Skeletal muscle cell (primary cell): ENCODE measurements around the gene BDNF.

Experiments used
- DNase-seq: peaks from one replicate; pipeline ENCODE4 v3.0.0-alpha.2; 2010; ENCODE audit warnings: low read depth
- H3K4me3 ChIP-seq: 2 replicates; pipeline ENCODE4 v1.5.1; 2011; ENCODE audit warnings: low read depth, mild to moderate bottlenecking, control low read depth, low read length, moderate library complexity

BDNF gene

DNA sequence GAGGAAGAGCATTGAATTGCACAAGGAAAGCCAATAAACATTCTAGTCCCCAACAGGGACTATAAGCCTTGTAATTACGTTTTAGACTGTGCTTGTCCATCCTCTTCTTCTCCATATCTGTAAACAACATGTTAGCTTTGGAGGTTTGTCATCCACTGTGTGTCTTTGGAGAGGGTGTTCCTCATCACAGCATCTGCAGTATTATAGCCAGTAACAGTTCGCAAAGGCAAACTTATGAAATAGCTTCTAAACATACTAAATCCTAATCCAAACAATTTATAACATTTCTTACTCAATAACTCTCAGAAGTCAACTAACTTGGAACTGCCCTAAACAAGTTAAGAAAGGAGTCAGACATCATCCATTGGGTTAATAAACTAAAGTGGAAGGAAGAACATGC is 10.3 kb upstream of the BDNF start:
- H3K4me3 ChIP-seq = no peak overlapping the region
- no peak for DNase-seq

DNA sequence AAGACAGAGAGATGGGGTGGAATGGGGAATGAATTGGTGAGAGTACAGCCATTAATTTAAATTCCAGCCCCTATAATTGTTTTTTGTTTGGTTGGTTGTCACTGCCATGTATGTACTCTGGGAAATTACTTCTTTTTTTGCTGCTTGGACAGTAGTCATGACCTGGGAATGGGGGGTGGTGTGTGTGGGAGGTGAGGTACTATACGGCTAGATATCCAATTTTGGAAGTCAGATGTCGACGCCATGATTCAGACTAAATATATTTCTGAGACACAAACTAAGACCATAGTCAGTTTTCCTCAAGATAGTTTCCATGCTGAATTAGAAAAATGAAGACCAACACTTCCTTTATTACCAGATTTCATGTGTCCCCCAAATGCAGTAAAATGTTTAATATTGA is 7.4 kb upstream of the BDNF start:
- DNase-seq = no peak
- H3K4me3 ChIP-seq = no peak overlapping the region

GRCh38 chr11:27705873-27706820 is 5.9 kb upstream of the BDNF start:
- no peak overlapping the region for H3K4me3 ChIP-seq
- DNase-seq = no peak

- peak; percentile 49 for DNase-seq
- no peak overlapping the region for H3K4me3 ChIP-seq
Measured at GRCh38 chr11:27703481-27703880, 3.2 kb upstream of the BDNF start.

DNA sequence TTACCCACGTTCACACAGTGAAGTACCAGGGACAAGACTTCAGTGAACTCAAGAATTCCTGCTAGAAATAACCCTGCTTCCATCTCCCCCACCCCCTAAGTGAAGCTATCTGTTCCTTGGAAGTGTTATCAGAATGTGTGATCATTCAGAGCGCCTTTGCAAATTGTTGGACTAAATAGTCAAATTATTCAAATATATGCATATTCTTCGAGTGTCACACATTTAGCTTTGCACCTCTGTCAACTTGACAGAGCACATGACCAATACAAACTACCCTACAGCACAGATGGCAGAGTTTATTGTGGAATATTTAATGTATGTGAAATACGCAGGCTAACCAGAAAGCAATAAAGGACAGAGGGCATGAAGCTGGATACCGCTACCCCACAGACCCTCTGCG is 2.6 kb upstream of the BDNF start:
- H3K4me3 ChIP-seq = no peak overlapping the region
- no peak for DNase-seq

DNA sequence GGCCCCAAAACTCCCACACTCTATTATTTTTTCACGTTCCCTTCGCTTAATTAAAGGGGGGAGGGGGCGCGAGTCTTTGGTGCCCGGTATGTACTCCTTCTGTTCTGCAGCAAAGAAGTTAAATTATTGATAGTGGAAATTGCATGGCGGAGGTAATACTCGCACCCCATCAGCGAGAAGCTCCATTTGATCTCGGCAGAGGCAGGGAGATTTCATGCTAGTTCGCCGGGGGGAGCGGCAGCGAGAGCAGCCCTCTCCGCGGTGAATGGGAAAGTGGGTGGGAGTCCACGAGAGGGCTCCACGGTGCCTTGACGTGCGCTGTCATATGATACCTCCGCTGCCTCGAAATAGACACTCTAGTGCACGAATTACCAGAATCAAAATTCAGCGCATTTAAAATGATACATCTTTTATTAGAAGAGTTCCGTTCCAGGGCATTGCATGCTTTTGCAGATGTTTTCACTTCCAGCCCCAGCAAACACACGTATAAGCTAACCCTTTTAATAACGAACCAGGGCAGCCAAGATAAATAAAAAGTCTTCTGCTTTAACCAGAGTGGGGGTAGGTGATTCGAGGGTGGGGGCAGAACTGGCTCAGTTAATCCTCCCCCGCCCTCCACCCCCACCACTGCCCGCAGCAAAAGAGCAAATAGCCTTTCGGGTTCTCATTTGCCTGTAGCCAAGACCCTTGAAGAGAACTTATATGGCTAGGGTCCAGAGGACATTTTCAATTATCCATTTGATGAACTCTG is 1.3 kb upstream of the BDNF start:
- DNase-seq = no peak
- H3K4me3 ChIP-seq = peak overlapping the region; percentile 65

DNA sequence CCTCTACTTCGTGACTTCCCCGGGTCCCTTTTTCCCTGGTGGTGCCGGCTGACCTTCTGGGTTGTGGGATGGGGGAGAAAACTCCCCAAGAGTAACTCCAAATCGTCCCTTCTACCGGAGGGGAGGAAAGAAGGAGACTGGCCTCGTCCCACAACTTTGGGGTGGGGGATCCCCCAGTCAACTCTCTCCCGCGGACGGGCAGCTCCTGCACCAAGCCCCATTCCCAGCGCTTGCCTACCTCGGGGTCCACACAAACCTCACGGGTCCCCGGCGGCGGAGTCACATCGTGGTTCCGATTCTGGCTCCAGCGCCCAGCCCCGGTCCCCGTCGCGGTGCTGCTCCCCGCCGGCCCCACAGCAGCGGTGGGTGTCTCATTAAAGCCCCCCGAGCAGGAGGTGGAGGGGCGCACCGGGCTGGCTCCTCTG is 317 bp downstream of the BDNF start:
- peak overlapping the region; percentile 65 for H3K4me3 ChIP-seq
- DNase-seq = no peak

- peak overlapping the region; percentile 65 for H3K4me3 ChIP-seq
Measured at GRCh38 chr11:27699242-27699925, 871 bp downstream of the BDNF start.

GRCh38 chr11:27698872-27699241 is 1.4 kb downstream of the BDNF start:
- H3K4me3 ChIP-seq = peak overlapping the region; percentile 65
- peak; percentile 72 for DNase-seq

More at GRCh38 chr11:27699242-27699925, 871 bp downstream of the BDNF start:
- no peak for DNase-seq

GRCh38 chr11:27697679-27698275 is 2.5 kb downstream of the BDNF start:
- H3K4me3 ChIP-seq = peak overlapping the region; percentile 65
- DNase-seq = no peak

GRCh38 chr11:27696961-27697360 is 3.3 kb downstream of the BDNF start:
- H3K4me3 ChIP-seq = no peak overlapping the region
- no peak for DNase-seq

DNA sequence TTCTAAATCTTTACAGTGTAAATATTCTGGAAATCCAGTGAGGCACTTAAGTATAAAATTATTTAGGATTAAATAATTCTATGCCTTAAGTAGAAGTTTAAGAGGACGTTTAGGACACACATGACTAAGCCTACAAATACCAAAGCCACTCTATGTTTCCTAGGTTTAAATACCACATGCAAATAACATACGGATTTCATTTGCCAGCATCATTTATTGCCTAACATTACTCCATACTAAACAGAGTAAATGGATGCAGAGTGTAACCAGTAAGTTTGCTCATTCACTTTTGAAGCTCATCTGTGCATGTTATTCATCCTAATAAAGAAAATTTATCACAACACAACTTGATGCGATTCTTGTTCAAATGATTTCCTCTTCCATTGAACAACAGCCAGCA is 4.1 kb downstream of the BDNF start:
- H3K4me3 ChIP-seq = no peak overlapping the region
- DNase-seq = no peak

- no peak overlapping the region for H3K4me3 ChIP-seq
- no peak for DNase-seq
Measured at GRCh38 chr11:27694992-27695391, 5.3 kb downstream of the BDNF start.

DNA sequence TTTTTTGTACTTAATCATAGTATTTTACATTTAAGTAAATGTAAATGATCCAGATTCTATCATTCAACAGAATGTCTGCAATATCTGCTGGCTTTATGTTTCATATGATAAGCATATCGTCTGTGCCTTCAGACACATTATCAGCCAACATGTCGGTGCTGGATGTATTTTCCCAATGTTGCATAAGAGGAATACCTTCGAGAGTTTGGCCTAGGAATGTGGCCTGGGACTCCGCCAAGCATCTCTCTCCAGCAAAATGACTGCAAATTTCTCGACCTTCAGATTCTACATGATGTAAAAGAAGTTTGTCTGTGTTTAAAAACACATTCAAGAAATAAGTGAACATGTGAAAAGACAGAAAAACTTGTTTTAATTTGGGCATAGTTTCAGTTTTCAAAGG is 6.9 kb downstream of the BDNF start:
- no peak overlapping the region for H3K4me3 ChIP-seq
- DNase-seq = no peak

GRCh38 chr11:27692781-27693180 is 7.5 kb downstream of the BDNF start:
- H3K4me3 ChIP-seq = no peak overlapping the region
- DNase-seq = no peak

- DNase-seq = no peak
- H3K4me3 ChIP-seq = no peak overlapping the region
Measured at GRCh38 chr11:27688076-27688475, 12.2 kb downstream of the BDNF start.

DNA sequence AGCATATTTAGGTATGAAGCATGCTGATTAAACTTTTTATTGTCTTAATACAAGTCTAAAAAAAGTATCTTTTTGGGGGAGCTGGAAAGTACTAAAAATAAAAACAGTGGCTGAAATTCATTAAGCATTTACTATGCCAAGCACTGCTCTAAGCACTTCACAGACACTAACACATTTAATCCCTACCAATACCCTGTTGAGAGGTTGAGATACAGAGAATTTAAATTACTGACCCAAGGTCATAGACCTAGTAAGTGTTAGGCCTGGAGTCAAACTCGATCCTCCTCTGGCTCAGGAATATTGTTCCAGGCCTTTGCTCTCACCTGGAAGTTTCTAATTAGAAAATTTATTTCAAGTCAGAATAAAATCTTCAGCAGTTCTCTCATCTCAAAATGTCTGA is 18.6 kb downstream of the BDNF start:
- no peak for DNase-seq

GRCh38 chr11:27679136-27680015 is 20.9 kb downstream of the BDNF start:
- DNase-seq = no peak
- no peak overlapping the region for H3K4me3 ChIP-seq

More for the DNA sequence above, 18.6 kb downstream of the BDNF start:
- H3K4me3 ChIP-seq = no peak overlapping the region

GRCh38 chr11:27678242-27678641 is 22.0 kb downstream of the BDNF start:
- H3K4me3 ChIP-seq = no peak overlapping the region
- DNase-seq = no peak
